NCI-H1694 (cell line): Measurements from ENCODE around the gene FAT1.

Experiments used
- DNase-seq: peaks from one replicate; lab custom pipeline; 2025; lab: John Stamatoyannopoulos, UW

Gene FAT1

GRCh38 chr4:186755550-186756519 lies 32.2 kb upstream of the FAT1 start:
- no peak for DNase-seq

- DNase-seq: no peak
These were observed 31.3 kb upstream of the FAT1 start for GRCh38 chr4:186754976-186755375.

- DNase-seq: no peak
These were observed 28.7 kb upstream of the FAT1 start for GRCh38 chr4:186752325-186752724.

- DNase-seq: no peak
These were observed 26.1 kb upstream of the FAT1 start for GRCh38 chr4:186749611-186750281.

GRCh38 chr4:186746581-186746980 lies 22.9 kb upstream of the FAT1 start:
- no peak for DNase-seq

- DNase-seq: no peak
These were observed 19.6 kb upstream of the FAT1 start for GRCh38 chr4:186743261-186743660.

GRCh38 chr4:186740822-186741221 lies 17.2 kb upstream of the FAT1 start:
- DNase-seq: no peak

GRCh38 chr4:186739802-186740434 lies 16.3 kb upstream of the FAT1 start:
- DNase-seq: peak; percentile 31

GRCh38 chr4:186739317-186739716 lies 15.7 kb upstream of the FAT1 start:
- no peak for DNase-seq

- DNase-seq: no peak
These were observed 14.8 kb upstream of the FAT1 start for GRCh38 chr4:186738421-186738820.

- DNase-seq: no peak
These were observed 13.8 kb upstream of the FAT1 start for GRCh38 chr4:186737427-186737826.

- DNase-seq: no peak
These were observed 12.8 kb upstream of the FAT1 start for GRCh38 chr4:186736466-186736865.

GRCh38 chr4:186734251-186734650 lies 10.6 kb upstream of the FAT1 start:
- DNase-seq: no peak

- no peak for DNase-seq
These were observed 10.1 kb upstream of the FAT1 start for GRCh38 chr4:186733778-186734177.

- no peak for DNase-seq
These were observed 7.0 kb upstream of the FAT1 start for GRCh38 chr4:186730621-186731020.

- DNase-seq: no peak
These were observed 6.2 kb upstream of the FAT1 start for GRCh38 chr4:186729856-186730255.

GRCh38 chr4:186728631-186729271 lies 5.1 kb upstream of the FAT1 start:
- DNase-seq: no peak

GRCh38 chr4:186727977-186728519 lies 4.4 kb upstream of the FAT1 start:
- no peak for DNase-seq

- no peak for DNase-seq
These were observed 3.7 kb upstream of the FAT1 start for GRCh38 chr4:186727169-186727976.

GRCh38 chr4:186726426-186727168 lies 2.9 kb upstream of the FAT1 start:
- DNase-seq: peak; percentile 10
